Left lung (tissue), 10 donors: Measurements from ENCODE around the gene PPP1R3D. TPM values are rescaled to one million over a fixed set of nuclear protein-coding genes. Genes with fewer than 3 reads are reported as not detected.
A peak's percentile ranks its signal among the peaks of the same experiment; 100 is the strongest.

Experiments
- ATAC-seq: fragments of 200-7000 bp; cut with Tn5 transposase; one replicate; pipeline ENCODE4 v1.9.1; 2020; ENCODE audit warnings: moderate library complexity
- DNase-seq, 4 donors: peaks; one replicate each; pipeline ENCODE4 v3.0.0-alpha.2; 2013 to 2020
- H3K27ac ChIP-seq, 2 donors: fragments of 200-600 bp; sonication (generic) in 1 of 2; one replicate each; pipeline versions ENCODE4 v1.5.0 to v1.8.0; 2020 to 2021
- H3K27me3 ChIP-seq, 2 donors: fragments of 200-600 bp; sonication (generic) in 1 of 2; one replicate each; pipeline versions ENCODE4 v1.5.0 to v1.8.0; 2020 to 2021
- H3K36me3 ChIP-seq, 2 donors: fragments of 200-600 bp; sonication (generic) in 1 of 2; one replicate each; pipeline versions ENCODE4 v1.5.0 to v1.8.0; 2020 to 2021
- H3K4me1 ChIP-seq, 2 donors: fragments of 200-600 bp; one replicate each; pipeline ENCODE4 v1.8.0; 2021
- H3K4me3 ChIP-seq, 2 donors: fragments of 200-600 bp; sonication (generic) in 1 of 2; one replicate each; pipeline versions ENCODE4 v1.5.0 to v1.8.0; 2020 to 2021; ENCODE audit warnings: mild to moderate bottlenecking in 1 of 2
- H3K9me3 ChIP-seq, 2 donors: fragments of 200-600 bp; sonication (generic) in 1 of 2; one replicate each; pipeline versions ENCODE4 v1.5.0 to v1.8.0; 2020 to 2021
- CTCF ChIP-seq, 2 donors: fragments of 200-600 bp; sonication (generic) in 1 of 2; IDR thresholded peaks; one replicate each; pipeline versions ENCODE4 v1.5.0 to v1.8.0; 2021; ENCODE audit warnings: antibody characterized with exemption in 2 of 2
- intact Hi-C, 2 donors: fragments of 100-400 bp; cut with DNase I; formaldehyde crosslinking; loops; one replicate each; pipeline versions ENCODE4 v1.11.2 to v1.14.2; 2022
- polyA plus RNA-seq, 6 donors: library from polyadenylated mRNA; unstranded; fragments of 120-200 nt; gene quantifications; one replicate each; pipeline ENCODE4 v1.2.1, GENCODE V29; 2013; ENCODE audit not compliant: insufficient read length in 6 of 6
- total RNA-seq, 2 donors: library from RNA; stranded (reverse); fragmentation: NEBNext Ultra II Directional; extraction: Animal tissue kit (Norgen Biotek cat#: 25700); gene quantifications; one replicate each; pipeline ENCODE4 v1.2.1, GENCODE V29; 2021
- donor health status: DM: no; HTN: yes; CAD: no.
- donor health status: DM: no; HTN: no; CAD: no.

The PPP1R3D gene
- total and polyA plus RNA-seq, 8 donors = 5.4 to 13.4 (median 5.7) TPM

- ATAC-seq (no peak), DNase-seq (no peak)
- Histone ChIP-seq H3K9me3 (no peaks in the 10 kb centered on the region), H3K27me3 (no peaks in the 10 kb centered on the region), H3K36me3 (no peaks in the 10 kb centered on the region), H3K27ac (no peak overlapping the region), H3K4me3 (no peak overlapping the region), H3K4me1 (peaks cover 0 to 8% of the 10 kb centered on the region in 2 donors)
- intact Hi-C loops = no loop called here
- no peak for TF ChIP-seq CTCF (IDR thresholded peaks at IDR 0.05)
Observed at GRCh38 chr20:59976156-59976782, 36.2 kb upstream of the PPP1R3D start.

GRCh38 chr20:59972037-59972801 lies 32.1 kb upstream of the PPP1R3D start:
- ATAC-seq (peak; percentile 64), DNase-seq (no peak)
- H3K36me3 ChIP-seq = no peaks in the 10 kb centered on the region
- H3K4me1 ChIP-seq = peaks cover 0 to 8% of the 10 kb centered on the region in 2 donors
- TF ChIP-seq CTCF (IDR thresholded peaks at IDR 0.05) = no peak
- intact Hi-C loops = no loop called here
- no peaks in the 10 kb centered on the region for H3K9me3 ChIP-seq
- H3K4me3 ChIP-seq = no peak overlapping the region
- H3K27me3 ChIP-seq = no peaks in the 10 kb centered on the region
- peak overlapping the region in 1 of 2 donors; percentile 71 for H3K27ac ChIP-seq

GRCh38 chr20:59971428-59971827 lies 31.3 kb upstream of the PPP1R3D start:
- DNase-seq (no peak), ATAC-seq (no peak)
- H3K4me3 ChIP-seq = no peak overlapping the region
- intact Hi-C loops = no loop called here
- H3K36me3 ChIP-seq = no peaks in the 10 kb centered on the region
- H3K4me1 ChIP-seq = peaks cover 0 to 8% of the 10 kb centered on the region in 2 donors
- TF ChIP-seq CTCF (IDR thresholded peaks at IDR 0.05) = no peak
- no peaks in the 10 kb centered on the region for H3K9me3 ChIP-seq
- H3K27ac ChIP-seq = peak overlapping the region in 1 of 2 donors; percentile 71
- no peaks in the 10 kb centered on the region for H3K27me3 ChIP-seq

- H3K4me1 ChIP-seq = peaks cover 0 to 6% of the 10 kb centered on the region in 2 donors
- H3K36me3 ChIP-seq = no peaks in the 10 kb centered on the region
- no peak overlapping the region for H3K4me3 ChIP-seq
- intact Hi-C loops = no loop called here
- H3K27me3 ChIP-seq = no peaks in the 10 kb centered on the region
- TF ChIP-seq CTCF (IDR thresholded peaks at IDR 0.05) = no peak
- no peaks in the 10 kb centered on the region for H3K9me3 ChIP-seq
- ATAC-seq = no peak
- no peak for DNase-seq
- no peak overlapping the region for H3K27ac ChIP-seq
Observed at GRCh38 chr20:59966428-59966827, 26.3 kb upstream of the PPP1R3D start.

GRCh38 chr20:59962155-59962554 lies 22.1 kb upstream of the PPP1R3D start:
- DNase-seq = no peak

More at GRCh38 chr20:59962155-59962554, 22.1 kb upstream of the PPP1R3D start:
- Histone ChIP-seq H3K27ac (no peak overlapping the region), H3K27me3 (no peaks in the 10 kb centered on the region), H3K4me3 (no peak overlapping the region), H3K4me1 (peaks cover 0 to 6% of the 10 kb centered on the region in 2 donors), H3K9me3 (no peaks in the 10 kb centered on the region), H3K36me3 (no peaks in the 10 kb centered on the region)
- intact Hi-C loops = no loop called here
- no peak for ATAC-seq
- no peak for TF ChIP-seq CTCF (IDR thresholded peaks at IDR 0.05)
